Body of pancreas (tissue), 4 donors: ENCODE results near the gene RAC2.

Experiments used
- POLR2A ChIP-seq, 3 donors: fragments of 450-650 bp; IDR thresholded peaks; one replicate each; pipeline ENCODE4 v1.6.1; 2016; ENCODE audit warnings: antibody characterized with exemption in 3 of 3, mild to moderate bottlenecking in 2 of 3
- TF ChIP-seq, protein P1 (sequence below), 7 experiments: fragments of 450-650 bp in 4 of 7; fragments of 200-600 bp in 3 of 7; sonication (generic) in 3 of 7; IDR thresholded peaks; one replicate each; pipeline ENCODE4 v1.5.1; 2016 to 2019; ENCODE audit warnings: antibody characterized with exemption in 7 of 7

DNA sequence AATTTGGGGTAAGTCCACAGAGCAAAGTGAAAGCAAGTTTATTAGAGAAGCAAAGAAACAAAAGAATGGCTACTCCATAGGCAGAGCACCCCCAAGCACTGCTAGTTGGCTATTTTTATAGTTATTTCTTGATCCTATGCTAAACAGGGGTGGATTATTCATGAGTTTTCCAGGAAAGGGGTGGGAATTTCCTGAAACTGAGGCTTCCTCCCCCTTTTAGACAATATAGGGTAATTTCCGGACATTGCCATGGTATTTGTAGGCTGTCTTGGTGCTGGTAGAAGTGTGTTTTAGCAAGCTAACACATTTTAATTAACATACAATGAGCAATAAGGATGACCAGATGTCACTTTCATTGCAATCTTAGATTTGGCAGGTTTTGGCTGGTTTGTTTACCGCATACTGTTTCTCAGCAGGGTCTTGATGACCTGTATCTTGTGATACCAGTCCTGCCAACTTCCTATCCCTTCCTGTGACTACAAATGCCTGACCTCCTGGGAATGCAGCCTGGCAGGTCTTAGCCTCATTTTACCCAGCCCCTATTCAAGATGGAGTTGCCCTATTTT is 55.1 kb downstream of the RAC2 start:
- TF ChIP-seq, protein P1, sequence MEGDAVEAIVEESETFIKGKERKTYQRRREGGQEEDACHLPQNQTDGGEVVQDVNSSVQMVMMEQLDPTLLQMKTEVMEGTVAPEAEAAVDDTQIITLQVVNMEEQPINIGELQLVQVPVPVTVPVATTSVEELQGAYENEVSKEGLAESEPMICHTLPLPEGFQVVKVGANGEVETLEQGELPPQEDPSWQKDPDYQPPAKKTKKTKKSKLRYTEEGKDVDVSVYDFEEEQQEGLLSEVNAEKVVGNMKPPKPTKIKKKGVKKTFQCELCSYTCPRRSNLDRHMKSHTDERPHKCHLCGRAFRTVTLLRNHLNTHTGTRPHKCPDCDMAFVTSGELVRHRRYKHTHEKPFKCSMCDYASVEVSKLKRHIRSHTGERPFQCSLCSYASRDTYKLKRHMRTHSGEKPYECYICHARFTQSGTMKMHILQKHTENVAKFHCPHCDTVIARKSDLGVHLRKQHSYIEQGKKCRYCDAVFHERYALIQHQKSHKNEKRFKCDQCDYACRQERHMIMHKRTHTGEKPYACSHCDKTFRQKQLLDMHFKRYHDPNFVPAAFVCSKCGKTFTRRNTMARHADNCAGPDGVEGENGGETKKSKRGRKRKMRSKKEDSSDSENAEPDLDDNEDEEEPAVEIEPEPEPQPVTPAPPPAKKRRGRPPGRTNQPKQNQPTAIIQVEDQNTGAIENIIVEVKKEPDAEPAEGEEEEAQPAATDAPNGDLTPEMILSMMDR (IDR thresholded peaks at IDR 0.05), result no peak
- TF ChIP-seq POLR2A (IDR thresholded peaks at IDR 0.05), result no peak
